Type B pancreatic cell (in vitro differentiated cells): ENCODE data around the gene TCEANC2. TPM values are rescaled to one million over a fixed set of nuclear protein-coding genes. Genes with fewer than 3 reads are reported as not detected.
A peak's percentile ranks its signal among the peaks of the same experiment; 100 is the strongest.
"Not testable (repeated sequence)": the region's sequence is repeated elsewhere in the genome, so short reads cannot be mapped to it uniquely, and the experiment has no call there.

Experiments
- DNase-seq: peaks from one replicate; pipeline ENCODE4 v3.0.0; 2021; ENCODE audit warnings: mixed read lengths; ENCODE audit not compliant: unreplicated experiment; ENCODE audit errors: extremely low spot score
- H3K27ac Mint-ChIP-seq: 2 replicates; pipeline ENCODE4 v1.8.0; 2021; ENCODE audit warnings: mild to moderate bottlenecking, mixed read lengths
- H3K27me3 Mint-ChIP-seq: 2 replicates; pipeline ENCODE4 v1.8.0; 2021; ENCODE audit warnings: mixed read lengths
- H3K36me3 Mint-ChIP-seq: 2 replicates; pipeline ENCODE4 v1.8.0; 2021; ENCODE audit warnings: mixed read lengths
- H3K4me1 Mint-ChIP-seq: one replicate; pipeline ENCODE4 v1.8.0; 2021; ENCODE audit warnings: mixed read lengths; ENCODE audit not compliant: unreplicated experiment
- H3K4me3 Mint-ChIP-seq: 2 replicates; pipeline ENCODE4 v1.8.0; 2021; ENCODE audit warnings: mild to moderate bottlenecking, mixed read lengths
- H3K9me3 Mint-ChIP-seq: 2 replicates; pipeline ENCODE4 v1.8.0; 2021; ENCODE audit warnings: mixed read lengths
- long read RNA-seq: library from polyadenylated mRNA; unstranded; transcript quantifications from one replicate; pipeline ENCODE4 v2.0.0, GENCODE V29; 2020
- total RNA-seq: library from RNA; stranded (reverse); gene quantifications from 2 replicates; pipeline ENCODE4 v1.2.1, GENCODE V29; 2021; ENCODE audit warnings: low replicate concordance
- TF ChIP-seq, protein P1 (sequence below): fragments of 200-600 bp; sonication (generic); conservative IDR thresholded peaks from 2 replicates; pipeline ENCODE4 v1.5.0; 2021; ENCODE audit warnings: antibody characterized with exemption, mild to moderate bottlenecking

TCEANC2 gene
- total RNA-seq = 5.5 and 7.6 TPM in 2 replicates
- long read RNA-seq, full-length matches to known transcripts = 13 of 19 reads
- long read RNA-seq, partial matches to known transcripts = 1 of 19 reads
- long read RNA-seq, other reads (novel, unspliced or antisense) = 5 of 19 reads

DNA sequence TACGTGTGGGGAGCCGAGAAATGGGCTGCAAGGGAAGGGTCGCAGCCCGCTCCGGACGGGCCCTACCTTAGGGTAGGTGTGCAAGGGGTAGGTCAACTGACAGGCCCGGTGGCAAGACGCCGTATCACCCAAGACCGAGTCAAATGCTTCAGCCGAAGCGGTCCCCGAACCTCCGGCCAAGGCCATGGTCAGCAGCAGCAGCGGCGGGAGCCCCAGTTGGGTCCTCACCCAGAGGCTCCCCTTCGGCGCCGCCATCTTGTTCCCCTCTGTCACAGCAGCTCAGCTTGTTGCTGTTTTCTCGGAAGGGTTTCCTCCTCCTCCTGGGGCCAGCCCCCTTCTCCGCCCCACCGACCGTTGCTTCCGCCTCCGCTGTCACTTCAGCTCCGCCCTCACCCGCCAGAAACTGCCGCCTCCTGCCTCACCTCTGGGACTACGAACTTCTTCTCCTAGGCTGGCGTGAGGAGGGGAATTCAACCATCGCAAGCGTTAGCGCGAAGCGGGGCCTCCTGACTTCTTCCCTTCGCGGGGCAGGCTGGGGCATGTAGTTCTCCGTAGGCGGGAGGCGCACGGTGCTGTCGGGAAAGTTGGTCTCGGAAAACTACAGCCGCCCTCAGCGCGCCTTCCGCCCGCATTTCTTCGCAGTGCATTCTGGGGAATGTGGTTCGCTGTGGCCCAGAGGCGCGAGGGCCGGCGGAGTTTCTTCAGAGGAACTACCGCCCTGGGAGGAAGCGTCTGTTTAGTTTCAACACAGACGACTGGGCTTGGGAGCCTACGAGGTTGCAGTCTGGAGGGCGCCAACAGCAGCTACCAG, at the start of gene TCEANC2, which contains the start of gene TMEM59:
TCEANC2 (plus strand) TSS at position 675 of the 811 bp plus-strand sequence. CDS start 815 bp downstream, outside the sequence.
TMEM59 (minus strand) TSS at position 271 of the 811 bp plus-strand sequence; CDS start at position 255, 16 bp downstream.
- no peak within 1 kb of the TSS for H3K4me3 Mint-ChIP-seq
- H3K27me3 Mint-ChIP-seq = no peaks in the 10 kb centered on the region
- TF ChIP-seq, protein P1, sequence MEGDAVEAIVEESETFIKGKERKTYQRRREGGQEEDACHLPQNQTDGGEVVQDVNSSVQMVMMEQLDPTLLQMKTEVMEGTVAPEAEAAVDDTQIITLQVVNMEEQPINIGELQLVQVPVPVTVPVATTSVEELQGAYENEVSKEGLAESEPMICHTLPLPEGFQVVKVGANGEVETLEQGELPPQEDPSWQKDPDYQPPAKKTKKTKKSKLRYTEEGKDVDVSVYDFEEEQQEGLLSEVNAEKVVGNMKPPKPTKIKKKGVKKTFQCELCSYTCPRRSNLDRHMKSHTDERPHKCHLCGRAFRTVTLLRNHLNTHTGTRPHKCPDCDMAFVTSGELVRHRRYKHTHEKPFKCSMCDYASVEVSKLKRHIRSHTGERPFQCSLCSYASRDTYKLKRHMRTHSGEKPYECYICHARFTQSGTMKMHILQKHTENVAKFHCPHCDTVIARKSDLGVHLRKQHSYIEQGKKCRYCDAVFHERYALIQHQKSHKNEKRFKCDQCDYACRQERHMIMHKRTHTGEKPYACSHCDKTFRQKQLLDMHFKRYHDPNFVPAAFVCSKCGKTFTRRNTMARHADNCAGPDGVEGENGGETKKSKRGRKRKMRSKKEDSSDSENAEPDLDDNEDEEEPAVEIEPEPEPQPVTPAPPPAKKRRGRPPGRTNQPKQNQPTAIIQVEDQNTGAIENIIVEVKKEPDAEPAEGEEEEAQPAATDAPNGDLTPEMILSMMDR = no peak
- H3K27ac Mint-ChIP-seq = no peak within 1 kb of the TSS
- peaks cover 6% of the 10 kb centered on the region for H3K36me3 Mint-ChIP-seq
- H3K9me3 Mint-ChIP-seq = no peaks in the 10 kb centered on the region
- H3K4me1 Mint-ChIP-seq = peaks cover 12% of the 10 kb centered on the region
- DNase-seq = peak; percentile 98

DNA sequence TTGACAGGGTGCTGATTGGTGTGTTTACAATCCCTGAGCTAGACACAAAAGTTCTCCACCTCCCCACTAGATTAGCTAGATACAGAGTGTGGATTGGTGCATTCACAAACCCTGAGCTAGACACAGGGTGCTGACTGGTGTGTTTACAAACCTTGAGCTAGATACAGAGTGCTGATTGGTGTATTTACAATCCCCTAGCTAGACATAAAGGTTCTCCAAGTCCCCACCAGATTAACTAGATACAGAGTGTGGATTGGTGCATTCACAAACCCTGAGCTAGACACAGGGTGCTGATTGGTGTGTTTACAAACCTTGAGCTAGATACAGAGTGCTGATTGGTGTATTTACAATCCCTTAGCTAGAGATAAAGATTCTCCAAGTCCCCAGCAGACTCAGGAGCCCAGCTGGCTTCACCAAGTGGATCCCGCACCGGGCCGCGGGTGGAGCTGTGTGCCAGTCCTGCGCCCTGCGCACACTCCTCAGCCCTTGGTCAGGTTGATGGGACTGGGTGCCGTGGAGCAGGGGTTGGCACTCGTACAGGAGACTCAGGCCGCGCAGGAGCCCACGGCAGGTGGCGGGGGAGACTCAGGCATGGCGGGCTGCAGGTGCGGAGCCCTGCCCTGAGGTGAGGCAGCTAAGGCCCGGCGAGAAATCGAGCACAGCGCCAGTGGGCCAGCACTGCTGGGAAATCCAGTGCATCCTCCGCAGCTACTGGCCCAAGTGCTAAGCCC, 49.5 kb upstream of the TCEANC2 start:
- not testable (repeated sequence) for H3K27me3 Mint-ChIP-seq, H3K27ac Mint-ChIP-seq, H3K9me3 Mint-ChIP-seq, DNase-seq, H3K4me3 Mint-ChIP-seq, H3K36me3 Mint-ChIP-seq, H3K4me1 Mint-ChIP-seq

DNA sequence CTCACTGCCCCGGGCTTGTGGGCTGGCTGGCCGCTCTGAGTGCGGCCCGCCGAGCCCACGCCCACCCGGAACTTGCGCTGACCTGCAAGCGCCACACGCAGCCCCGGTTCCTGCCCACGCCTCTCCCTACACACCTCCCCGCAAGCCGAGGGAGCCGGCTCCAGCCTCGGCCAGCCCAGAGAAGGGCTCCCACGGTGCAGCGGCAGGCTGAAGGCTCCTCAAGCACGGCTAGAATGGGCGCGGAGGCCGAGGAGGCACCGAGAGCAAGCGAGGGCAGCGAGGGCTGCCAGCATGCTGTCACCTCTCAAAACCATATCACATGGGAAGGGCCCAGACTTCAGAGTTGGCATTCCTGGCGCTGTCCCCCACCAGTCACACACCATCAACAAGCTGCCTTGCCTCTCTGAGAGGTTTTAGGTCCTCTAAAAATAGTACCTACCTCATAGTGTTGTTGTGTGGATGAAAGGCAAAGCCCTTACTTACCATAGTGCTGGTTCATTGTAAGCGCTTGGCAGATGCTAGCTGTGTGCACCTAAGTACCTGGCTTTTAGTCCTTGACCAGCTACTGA, 48.8 kb upstream of the TCEANC2 start:
- H3K36me3 Mint-ChIP-seq = no peaks in the 10 kb centered on the region
- no peak overlapping the region for H3K27ac Mint-ChIP-seq
- peaks cover 9% of the 10 kb centered on the region for H3K4me1 Mint-ChIP-seq
- H3K4me3 Mint-ChIP-seq = no peak overlapping the region
- no peaks in the 10 kb centered on the region for H3K9me3 Mint-ChIP-seq
- TF ChIP-seq, protein P1 = no peak
- no peak for DNase-seq
- H3K27me3 Mint-ChIP-seq = no peaks in the 10 kb centered on the region

DNA sequence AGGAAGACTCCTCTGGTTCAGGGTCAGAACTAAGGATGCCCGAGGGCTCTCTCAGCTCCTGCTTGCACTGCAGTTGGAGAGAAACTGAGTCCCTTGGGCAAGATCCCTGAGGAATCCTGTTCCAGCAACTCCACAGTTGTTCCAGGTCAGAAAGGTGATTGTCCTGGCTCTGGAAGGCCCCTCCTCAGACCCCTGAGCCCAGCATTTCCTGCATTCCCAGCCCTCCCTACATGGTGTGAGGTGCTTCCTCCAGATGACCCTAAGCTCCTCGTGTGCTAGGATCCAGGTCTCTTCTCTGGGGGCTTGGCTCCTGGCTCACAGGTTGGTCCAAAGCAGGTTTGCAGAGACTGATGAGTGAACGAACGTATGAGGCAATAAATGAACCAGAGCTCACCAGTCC, 46.9 kb upstream of the TCEANC2 start:
- Mint-ChIP-seq H3K36me3 (no peaks in the 10 kb centered on the region), H3K27me3 (no peaks in the 10 kb centered on the region), H3K9me3 (no peaks in the 10 kb centered on the region), H3K4me3 (no peak overlapping the region), H3K27ac (no peak overlapping the region), H3K4me1 (peaks cover 7% of the 10 kb centered on the region)
- DNase-seq = no peak
- TF ChIP-seq, protein P1 = no peak

DNA sequence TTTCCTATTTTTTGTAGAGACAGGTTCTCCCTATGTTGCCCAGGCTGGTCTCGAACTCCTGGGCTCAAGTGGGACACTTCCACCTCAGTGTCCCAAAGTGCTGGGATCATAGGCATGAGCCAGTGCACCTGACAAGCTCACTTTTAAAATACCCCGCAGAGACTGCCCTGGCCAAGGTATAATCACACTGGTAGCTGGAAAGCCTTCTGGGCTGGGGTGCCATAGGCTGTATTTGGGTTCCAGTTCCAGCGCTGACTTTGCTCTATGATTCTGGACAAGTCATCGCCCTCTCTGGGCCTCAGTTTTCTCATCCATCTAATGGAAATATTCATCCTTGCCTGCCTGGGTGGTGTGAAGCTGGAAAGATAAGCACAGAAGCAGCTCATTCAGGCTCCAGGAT, 45.8 kb upstream of the TCEANC2 start:
- no peaks in the 10 kb centered on the region for H3K27me3 Mint-ChIP-seq
- DNase-seq = no peak
- H3K4me3 Mint-ChIP-seq = no peak overlapping the region
- H3K36me3 Mint-ChIP-seq = no peaks in the 10 kb centered on the region
- H3K27ac Mint-ChIP-seq = no peak overlapping the region
- peaks cover 6% of the 10 kb centered on the region for H3K4me1 Mint-ChIP-seq
- no peaks in the 10 kb centered on the region for H3K9me3 Mint-ChIP-seq
- TF ChIP-seq, protein P1 = no peak
